GM21528 (cell line): ENCODE data around the gene MAP7D1.
"Not testable (repeated sequence)": the region's sequence is repeated elsewhere in the genome, so short reads cannot be mapped to it uniquely, and the experiment has no call there.

Experiments used
- ATAC-seq: cut with Tn5 transposase; IDR thresholded peaks from one replicate; pipeline ENCODE4 v1.9.1; 2021; ENCODE audit warnings: mild to moderate bottlenecking, moderate library complexity; ENCODE audit not compliant: unreplicated experiment, low FRiP score

MAP7D1 gene

DNA sequence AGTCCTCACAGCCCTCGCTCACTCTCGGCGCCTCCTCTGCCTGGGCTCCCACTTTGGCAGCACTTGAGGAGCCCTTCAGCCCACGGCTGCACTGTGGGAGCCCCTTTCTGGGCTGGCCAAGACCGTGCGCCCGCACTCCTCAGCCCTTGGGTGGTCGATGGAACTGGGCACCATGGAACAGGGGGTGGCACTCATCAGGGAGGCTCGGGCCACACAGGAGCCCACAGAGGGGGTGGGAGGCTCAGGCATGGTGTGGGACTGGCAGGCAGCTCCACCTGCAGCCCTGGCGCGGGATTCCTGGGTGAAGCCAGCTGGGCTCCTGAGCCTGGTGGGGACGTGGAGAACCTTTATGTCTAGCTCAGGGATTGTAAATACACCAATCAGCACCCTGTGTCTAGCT lies 40.8 kb downstream of the MAP7D1 start:
- ATAC-seq = not testable (repeated sequence)

DNA sequence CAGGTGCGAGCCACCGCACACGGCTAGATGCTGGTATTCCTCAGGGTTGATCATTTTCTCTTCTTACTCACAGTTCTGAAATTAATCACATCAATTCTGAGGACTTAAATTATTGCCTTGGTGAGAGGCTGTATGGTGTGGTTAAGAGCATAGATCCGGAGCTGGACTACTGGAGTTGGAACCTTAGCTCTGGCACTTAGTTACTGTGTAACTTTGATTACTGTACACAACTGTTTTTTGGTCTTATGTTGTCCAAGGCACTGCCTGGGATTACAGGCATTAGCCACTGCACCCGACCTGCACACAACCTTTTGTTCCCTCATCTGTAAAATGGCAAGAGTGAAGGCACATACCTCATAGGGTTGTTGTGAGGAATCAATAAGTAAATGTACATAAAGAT lies 42.7 kb downstream of the MAP7D1 start:
- no peak for ATAC-seq

GRCh38 chr1:36199934-36200741 lies 44.2 kb downstream of the MAP7D1 start:
- ATAC-seq = no peak

DNA sequence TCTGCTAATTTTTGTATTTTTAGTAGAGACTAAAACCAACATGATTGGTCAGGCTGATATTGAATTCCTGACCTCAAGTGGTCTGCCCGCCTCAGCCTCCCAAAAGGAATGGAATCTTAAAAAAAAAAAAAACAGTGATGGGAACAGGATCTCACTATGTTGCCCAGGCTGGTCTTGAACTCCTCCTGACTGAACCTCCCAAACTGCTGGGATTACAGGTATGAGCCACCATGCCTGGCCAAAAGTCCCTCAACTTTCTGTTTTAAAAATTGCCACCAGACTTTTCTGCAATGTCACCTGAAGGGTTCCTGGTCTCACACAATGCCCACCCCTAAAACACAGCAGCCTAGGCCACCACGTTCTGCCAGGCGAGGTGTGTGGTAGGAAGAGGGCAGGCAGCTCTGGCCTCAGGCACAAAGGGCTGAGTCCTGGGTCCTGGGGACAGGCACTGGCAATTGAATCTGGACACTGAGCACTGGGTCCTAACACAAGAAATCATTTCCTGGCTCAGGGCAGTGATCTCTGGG lies 47.1 kb downstream of the MAP7D1 start:
- no peak for ATAC-seq

DNA sequence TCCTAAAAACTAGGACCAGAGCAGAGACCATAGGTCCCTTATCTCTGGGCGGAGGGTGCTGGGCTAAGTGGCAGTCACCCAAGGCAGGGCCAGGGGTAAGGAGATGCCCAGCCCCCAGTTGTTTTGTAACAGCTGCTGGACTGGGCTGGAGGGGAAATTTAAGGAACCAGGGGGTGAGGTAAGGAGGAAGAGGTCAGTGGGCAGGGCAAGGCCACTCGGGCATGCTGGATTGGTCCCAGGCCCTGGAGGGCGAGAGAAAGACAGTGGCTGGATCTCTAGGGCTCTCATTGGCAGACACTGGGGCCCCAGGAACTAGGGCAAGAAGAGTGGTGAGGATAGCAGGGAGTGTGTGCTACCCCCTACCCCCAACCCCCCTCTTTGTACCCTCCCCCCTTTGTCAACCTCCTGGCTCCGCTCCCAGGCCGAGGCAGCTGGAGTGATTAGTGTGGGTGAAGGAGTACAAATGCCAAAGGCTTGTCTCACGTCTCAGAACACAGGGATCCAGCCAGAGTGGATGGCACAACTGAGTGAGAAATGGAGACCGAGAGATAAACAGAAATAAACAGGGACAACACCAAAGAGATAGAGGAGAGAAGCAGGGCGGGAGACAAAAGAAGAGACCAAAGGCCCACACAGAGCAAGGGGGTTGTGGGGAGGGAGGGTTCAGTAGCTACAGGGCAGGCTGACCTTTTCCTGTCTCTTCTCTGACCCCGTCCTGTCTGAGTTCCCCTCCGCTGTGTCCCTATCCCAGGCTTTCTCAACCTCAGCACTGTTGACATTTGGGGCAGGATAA lies 47.8 kb downstream of the MAP7D1 start:
- ATAC-seq = no peak

DNA sequence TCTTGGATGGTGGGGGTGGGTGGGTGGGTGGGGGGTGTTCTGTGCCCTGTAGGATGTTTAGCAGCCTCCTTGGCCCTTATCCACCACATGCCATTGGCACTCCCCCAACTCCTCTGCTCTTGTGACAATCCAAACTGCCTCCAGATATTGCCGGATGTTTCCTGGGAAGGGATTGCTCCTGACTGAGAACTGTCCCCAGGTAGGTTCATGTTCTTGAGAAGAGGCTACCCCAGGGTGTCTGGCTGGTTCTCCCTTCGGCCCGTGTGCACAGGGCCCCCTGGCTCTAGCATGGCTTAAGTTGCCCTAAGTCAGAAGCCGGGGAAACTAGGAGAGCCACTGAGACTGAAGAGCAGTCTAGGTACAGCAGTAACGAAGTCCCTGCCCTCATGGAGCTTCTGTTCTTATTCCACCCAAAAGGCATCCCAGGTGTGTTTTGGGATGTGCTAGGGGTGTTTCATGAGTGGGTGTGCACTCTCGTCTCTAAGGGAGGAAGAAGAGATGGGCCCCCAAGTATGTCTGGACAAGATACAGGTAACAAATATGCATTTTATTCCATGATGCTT lies 48.5 kb downstream of the MAP7D1 start:
- ATAC-seq = no peak

GRCh38 chr1:36206323-36206858 lies 50.4 kb downstream of the MAP7D1 start:
- ATAC-seq = no peak

GRCh38 chr1:36207339-36207738 lies 51.4 kb downstream of the MAP7D1 start:
- ATAC-seq = no peak

DNA sequence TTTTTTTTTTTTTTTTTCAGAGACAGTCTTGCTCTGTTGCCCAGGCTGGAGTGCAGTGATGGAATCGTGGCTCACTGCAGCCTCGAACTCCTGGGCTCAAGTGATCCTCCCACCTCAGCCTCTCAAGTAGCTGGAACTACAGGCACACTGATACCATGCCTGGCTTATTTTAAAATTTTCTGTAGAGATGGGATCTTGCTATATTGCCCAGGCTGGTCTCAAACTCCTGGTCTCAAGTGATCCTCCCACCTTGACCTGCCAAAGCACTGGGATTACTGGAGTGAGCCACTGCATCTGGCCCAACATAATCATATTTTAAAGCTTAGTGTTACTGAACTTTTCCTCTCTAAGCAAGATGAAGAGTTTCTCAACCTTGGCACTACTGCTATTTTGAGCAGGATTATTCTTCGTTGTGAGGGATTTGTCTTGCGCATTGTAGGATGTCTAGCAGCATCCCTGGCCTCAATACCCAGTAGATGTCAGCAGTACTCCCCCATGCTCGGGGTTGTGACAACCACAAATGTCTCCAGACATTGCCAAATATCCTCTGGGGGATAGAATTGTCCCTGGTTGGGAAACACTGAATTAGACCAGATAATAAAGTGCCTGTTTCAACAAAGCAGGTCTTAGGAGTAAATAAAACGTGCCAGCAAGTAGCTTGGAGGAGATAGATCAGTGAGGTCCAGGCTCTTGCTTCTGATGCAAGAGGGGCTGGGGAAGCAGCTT lies 53.2 kb downstream of the MAP7D1 start:
- ATAC-seq = no peak

- no peak for ATAC-seq
Observed at GRCh38 chr1:36211307-36211706, 55.3 kb downstream of the MAP7D1 start.

GRCh38 chr1:36211841-36212240 lies 55.9 kb downstream of the MAP7D1 start:
- ATAC-seq = no peak

- ATAC-seq = no peak
Observed at GRCh38 chr1:36212782-36213181, 56.8 kb downstream of the MAP7D1 start.

DNA sequence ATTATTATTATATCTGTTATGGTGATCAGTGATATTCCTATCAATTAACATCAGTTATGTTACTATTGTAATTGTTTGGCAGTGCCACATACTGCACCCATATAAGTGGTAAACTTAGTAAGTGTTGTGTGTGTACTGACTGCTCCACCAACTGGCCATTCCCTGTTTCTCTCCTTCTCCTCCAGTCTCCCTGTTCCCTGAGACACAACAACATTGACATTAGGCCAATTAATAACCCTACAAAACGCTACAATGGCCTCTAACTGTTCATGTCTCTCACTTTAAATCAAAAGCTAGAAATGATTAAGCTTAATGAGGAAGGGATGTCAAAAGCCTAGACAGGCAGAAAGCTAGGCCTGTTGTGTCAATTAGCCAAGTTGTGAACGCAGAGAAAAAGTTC lies 61.7 kb downstream of the MAP7D1 start:
- ATAC-seq = no peak

GRCh38 chr1:36221901-36222300 lies 65.9 kb downstream of the MAP7D1 start:
- ATAC-seq = not testable (repeated sequence)

DNA sequence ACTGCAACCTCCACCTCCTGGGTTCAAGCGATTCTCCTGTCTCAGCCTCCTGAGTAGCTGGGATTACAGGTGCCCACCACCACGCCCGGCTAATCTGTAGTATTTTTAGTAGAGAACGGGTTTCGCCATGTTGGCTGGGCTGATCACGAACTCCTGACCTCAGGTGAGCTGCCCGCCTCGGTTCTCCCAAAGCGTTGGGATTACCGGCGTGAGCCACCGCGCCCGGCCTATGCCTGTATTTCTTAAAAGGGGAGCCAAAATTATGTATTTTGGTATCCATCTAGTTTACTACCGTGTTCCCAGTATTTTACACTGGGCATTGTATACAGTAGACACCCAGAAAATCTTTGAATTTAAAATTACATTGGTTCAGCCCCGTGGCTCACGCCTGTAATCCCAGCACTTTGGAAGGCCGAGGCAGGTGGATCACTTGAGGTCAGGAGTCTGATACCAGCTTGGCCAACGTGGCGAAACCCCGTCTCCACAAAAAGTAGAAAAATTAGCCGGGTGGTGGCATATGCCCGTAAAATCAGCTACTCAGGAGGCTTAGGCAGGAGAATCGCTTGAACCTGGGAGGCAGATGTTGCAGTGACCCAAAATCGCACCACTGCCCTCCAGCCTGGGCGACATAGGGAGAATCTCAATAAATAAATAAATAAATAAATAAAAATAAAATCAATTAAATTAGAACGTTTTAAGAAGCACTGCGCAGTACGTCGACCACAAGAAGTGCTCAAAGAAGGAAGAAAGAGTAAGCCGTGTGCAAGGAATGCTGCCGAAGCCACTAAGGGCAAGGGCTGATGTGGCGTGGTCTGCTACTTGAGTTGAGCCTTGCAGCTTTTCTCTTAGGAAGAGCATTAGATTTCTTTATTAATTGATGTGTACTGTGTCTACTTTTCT lies 66.8 kb downstream of the MAP7D1 start:
- no peak for ATAC-seq

GRCh38 chr1:36223381-36223995 lies 67.5 kb downstream of the MAP7D1 start:
- ATAC-seq = peak; percentile 19

DNA sequence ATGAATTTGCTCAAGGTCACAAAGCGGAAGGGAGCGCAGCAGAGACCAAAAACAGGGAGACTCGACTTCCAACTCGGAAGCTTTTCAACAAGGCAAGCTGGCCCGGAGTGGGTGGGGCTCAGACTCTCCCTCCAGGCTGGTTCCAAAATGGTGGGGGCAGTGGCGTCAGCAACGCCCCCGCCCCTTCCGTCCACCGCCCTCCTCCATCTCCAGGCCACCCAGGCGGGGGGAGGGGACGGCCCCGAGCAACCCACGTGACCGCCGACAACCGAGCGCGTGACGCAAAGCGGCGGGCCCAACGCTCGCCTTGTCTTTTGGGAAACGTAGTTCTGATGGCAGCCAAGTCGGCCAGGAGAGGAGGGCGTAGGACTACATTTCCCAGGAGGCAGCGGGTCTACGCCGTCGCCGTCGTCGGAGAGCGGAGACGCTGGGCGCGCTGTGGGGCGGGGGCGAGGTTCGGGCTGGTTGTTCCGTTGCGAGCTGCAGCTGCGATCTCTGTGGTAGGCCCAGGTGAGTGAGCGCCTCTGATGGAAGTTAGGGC lies 68.1 kb downstream of the MAP7D1 start, which contains the start of gene THRAP3:
THRAP3 (plus strand) TSS at position 448 of the 541 bp plus-strand sequence. CDS start 58,121 bp downstream, outside the sequence.
- ATAC-seq = peak; percentile 92

- peak; percentile 67 for ATAC-seq
Observed at GRCh38 chr1:36224537-36225282, 68.8 kb downstream of the MAP7D1 start.
